GM10847 (cell line): ENCODE measurements around the gene CMBL.

Source experiments
- POLR2A ChIP-seq: IDR thresholded peaks from 2 replicates; pipeline ENCODE4 v1.6.1; 2011; ENCODE audit not compliant: insufficient read length; ENCODE audit errors: extremely low read depth

CMBL gene

DNA sequence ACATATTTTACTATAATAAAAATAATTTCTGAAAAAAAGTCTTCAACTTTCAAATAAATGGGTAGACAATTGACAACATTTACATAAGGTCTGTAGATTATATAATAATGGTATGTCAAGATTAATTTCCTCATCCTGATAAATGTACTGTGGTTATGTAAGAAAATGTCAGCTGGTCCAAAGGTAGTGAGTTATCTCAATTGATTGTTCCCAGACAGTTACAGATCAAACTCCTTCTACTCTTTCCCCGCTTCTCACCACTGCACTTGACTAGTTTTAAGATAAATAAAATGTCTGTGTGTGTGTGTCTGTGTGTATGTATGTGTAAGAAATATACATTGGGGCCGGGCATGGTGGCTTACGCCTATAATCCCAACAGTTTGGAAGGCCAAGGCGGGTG lies 29.4 kb upstream of the CMBL start:
- TF ChIP-seq POLR2A = no peak

DNA sequence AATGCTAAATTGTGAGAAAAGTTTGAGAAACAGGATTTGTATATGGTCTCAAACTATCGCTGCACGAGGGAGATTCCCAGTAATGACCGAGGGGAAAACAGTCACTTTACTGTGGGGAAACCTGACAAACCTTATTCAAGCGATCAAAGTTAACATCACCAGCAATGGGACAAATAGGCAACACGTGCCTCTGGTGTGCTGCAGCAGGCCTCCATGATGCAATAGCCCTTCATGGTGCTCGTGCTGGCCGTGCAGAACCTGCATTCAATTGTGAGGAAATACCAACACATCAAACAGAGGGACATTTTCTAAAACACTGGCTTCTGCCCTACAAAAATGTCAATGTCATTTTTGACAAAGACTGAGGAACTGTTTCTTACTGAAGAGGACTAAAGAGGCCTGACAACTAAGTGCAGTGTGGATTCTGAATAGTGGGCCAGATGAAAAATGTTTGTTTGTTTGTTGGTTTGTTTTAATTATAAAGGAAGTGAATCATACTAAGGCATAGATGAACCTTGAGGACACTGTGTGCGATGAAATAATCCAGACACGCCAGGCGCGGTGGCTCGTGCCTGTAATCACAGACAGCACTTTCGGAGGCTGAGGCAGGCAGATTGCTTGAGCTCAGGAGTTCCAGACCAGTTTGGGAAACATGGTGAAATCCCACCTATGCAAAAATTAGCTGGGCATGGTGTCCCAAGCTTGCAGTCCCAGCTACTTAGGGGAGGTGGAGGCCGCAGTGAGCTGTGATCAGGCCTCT lies 28.2 kb upstream of the CMBL start:
- no peak for TF ChIP-seq POLR2A

DNA sequence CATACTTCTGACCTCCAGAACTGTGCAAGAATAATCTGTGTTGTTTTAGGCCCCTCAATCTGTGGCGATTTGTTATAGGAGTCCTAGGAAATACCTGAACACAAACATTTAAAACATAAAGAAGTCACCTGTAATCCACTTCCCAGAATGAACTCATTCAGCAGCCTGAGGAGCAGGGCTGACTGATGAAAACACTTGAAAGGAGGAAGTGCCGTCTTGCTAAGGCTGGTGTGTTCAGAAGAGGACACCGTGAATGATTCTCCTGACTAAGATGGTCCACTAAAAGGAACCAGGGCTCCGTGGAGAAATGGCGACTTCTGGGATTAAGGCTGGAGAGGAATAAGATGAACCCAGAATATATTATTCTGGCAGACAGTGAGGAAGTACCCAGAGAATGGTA lies 27.1 kb upstream of the CMBL start:
- TF ChIP-seq POLR2A = no peak

DNA sequence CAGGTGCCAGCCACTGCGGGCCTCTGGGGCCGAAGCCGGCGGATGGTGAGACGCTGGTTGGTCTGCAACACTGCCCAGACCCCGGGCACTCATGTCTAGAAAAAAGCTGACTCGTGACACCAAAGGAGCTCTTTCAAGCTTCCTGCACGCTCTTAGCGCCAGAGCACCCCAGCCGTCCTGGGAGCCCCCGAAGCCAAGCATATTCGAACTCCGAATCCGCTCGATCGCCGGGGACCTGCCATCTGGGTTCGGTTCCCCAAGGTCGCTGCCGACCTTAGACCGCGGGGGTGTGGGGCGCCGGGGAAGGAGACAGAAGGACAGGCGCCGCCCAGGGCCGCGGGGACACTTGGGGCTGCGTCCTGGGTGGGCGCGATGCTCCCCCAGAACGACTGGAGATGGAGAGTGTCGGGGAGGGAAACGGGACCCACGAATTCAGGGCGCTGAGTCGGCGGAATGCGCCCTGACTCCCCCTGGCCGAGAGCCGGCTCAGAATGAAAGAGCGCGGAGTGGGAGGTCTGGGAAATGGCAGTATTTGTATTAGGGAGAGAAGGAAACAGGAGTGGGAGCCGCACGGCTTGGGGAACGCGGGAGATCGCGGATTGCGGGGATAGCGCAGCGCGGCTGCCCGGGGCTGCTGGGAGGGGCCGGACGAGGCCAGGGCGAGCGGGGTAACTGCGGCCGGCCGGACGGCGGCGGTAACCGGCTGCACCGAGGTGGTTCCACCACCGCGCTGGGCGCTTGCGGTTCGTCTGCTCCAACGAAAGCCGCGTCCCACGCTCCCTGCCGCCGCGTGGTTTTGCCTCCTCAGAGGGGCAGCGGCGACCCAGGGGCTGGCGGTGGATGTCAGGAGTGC lies 25.7 kb upstream of the CMBL start:
- TF ChIP-seq POLR2A = no peak

DNA sequence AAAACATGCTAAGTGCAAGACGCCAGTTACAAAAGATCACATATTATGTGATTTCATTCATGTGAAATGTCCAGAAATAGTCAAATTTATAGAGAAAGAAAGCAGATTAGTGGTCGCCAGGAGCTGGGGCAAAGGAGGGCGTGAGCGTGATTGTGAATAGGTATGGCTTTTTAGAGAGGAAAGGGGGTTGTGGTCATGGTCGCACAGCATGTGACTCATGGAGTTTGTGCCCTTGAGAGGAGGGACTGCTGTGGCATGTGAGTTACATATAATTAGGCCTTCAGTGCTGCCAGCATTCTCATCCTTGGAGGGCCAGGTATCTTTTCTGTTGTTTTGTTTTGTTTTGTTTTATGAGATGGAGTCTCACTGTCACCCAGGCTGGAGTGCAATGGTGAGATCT lies 24.6 kb upstream of the CMBL start:
- no peak for TF ChIP-seq POLR2A

DNA sequence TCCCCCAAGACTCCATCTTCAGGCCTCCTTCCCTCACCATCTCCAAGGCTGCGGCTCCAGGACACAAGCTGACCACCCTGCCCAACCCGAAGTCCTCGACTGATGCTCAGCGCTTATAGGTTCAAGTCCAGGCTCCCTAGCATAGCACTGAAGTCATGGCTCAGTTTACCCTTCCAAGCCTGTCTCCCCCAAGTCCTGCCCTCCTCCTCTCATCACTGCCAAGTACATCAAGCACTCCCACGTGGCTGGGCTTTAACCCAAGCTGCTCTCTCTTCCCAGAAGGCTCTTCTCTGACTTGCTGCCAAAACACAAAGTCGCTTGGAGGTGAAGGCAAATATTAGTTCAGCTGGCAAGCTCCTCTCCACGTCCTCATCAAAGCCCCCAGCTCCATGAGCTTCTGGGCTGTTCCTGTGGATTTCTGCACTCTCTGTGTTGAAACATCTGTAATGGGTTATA lies 23.7 kb upstream of the CMBL start:
- TF ChIP-seq POLR2A = no peak

DNA sequence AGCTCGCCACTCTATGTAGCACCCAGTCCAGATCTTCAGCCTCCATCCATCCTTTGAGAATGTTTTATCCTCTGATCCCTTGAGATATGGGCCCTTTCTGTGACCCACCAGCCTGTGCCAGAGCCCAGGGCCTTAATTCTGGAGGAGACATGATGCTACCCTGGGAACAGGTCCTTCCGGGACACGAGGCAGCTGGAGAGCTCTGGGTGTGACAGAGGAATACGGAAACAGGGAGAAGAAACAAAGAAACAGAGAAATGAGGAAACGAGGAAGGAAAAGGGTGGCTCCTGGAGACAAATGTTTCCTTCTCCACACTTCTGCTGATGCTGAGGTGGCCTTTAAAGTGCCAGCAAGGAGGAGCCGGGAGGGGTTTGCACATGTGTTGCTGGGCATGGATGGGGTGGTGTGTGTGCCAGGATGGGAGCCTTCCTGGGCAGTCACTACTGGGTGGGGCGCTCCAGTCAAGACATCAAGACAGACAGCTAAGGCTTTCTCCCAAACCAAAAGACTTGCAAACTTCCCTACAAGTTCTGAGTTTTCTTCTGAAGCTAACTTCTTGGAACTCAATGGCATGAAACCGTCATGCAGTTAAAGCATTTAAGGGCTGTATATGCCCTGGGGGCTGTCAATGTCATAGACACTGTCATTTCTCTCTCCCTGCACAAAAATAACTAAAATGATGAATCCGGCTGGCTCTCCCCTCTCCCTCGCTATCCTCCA lies 23.0 kb upstream of the CMBL start:
- no peak for TF ChIP-seq POLR2A

DNA sequence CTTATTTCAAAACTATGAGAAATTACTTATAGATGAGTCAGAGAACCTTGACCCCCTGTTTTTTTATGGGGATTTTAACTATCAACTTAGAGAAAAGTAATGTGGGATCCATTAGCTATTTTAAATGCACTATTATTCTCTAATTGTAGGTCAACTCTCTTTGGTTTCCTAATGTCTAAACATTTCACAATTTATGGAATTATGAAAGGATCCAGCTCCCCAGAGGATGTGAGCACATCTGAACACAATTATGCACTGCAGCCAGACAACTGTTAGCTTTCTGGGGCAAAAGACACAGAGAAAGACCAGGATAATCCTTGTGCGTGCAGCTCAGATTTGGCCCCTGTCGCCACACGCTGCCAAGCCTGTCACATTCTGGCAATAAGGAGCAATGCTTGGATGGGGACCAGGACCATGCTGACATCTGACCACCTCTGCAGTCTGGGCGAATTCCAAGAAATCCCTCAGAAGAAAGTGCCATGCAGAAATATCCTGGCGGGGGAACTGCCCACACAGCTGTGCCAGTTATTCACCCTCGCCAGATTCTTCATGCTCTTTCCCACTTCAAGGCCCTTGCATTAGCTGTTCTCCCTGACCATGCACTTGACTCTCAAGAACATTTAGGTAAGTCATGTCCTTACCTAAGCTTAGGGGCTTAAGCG lies 22.2 kb upstream of the CMBL start:
- TF ChIP-seq POLR2A = no peak

DNA sequence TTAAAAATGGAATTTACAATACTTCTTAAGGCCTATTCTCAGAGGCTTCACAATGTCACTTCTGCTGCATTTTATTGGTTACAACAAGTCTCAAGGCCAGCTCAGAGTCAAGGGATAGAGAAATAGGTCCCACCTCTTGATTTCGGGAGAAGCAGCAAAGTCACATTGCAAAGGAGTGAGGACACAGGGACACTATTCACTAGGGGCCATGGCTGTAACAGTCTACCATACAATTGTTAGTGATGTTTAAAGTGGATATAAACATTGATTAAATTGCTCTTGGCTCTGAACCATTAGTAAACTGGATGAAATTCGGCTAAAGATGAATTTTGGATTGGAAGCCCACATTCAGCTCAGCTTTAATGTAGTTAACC lies 21.7 kb upstream of the CMBL start:
- no peak for TF ChIP-seq POLR2A

DNA sequence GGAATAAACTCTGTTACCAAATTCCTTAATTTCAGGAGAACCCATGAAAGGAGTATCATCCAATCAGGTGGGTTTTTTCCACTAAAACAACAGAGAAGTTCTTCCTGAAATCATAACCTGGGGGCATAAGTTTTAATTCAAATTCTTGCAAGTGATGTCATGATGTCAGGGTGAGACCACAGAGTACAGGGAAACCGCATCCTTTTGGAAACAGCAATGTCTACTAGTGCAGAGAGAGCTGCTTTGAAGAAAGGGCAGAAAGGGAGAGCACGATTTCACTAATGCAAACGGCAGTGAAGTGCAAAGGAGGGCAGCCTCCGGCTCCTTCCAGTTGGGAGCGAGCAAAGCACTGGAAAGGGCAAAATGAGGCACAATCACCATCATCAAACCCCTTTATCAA lies 20.6 kb upstream of the CMBL start:
- TF ChIP-seq POLR2A = no peak

DNA sequence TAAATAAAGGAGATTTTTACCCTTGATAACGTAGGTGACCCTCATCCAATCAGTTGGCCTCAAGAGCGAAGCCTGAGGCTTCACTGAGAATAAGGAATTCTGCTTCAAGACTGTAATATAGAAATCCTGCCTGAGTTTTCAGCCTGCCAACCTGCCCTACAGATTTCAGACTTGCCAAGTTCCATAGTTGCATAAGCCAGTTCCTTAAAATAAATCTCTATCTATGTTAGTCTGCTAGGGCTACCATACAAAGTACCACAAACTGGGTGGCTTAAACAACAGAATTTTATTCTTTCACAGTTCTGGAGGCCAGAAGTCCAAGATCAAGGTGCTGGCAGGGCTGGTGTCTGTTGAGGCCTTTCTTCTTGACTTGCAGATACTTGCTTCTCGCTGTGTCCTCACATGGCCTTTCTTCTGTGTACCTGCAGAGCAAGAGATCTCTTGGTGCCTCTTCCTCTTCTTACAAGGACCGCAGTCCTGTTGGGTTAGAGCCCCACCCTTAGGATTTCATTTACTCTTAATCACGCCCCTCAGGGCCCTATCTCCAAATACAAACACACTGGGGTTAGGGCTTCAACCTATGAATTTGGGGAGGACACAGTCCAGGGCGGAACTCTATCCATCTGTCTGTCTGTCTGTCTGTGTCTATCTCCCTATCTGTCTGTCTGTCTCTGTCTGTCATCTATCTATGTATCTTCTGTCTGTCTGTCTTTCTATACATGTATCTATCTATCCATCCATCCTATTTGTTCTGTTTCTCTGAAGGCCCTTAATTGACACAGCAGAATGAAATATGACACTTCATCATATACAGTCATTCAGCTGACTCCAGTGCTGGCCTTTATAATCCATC lies 17.0 kb upstream of the CMBL start:
- no peak for TF ChIP-seq POLR2A

DNA sequence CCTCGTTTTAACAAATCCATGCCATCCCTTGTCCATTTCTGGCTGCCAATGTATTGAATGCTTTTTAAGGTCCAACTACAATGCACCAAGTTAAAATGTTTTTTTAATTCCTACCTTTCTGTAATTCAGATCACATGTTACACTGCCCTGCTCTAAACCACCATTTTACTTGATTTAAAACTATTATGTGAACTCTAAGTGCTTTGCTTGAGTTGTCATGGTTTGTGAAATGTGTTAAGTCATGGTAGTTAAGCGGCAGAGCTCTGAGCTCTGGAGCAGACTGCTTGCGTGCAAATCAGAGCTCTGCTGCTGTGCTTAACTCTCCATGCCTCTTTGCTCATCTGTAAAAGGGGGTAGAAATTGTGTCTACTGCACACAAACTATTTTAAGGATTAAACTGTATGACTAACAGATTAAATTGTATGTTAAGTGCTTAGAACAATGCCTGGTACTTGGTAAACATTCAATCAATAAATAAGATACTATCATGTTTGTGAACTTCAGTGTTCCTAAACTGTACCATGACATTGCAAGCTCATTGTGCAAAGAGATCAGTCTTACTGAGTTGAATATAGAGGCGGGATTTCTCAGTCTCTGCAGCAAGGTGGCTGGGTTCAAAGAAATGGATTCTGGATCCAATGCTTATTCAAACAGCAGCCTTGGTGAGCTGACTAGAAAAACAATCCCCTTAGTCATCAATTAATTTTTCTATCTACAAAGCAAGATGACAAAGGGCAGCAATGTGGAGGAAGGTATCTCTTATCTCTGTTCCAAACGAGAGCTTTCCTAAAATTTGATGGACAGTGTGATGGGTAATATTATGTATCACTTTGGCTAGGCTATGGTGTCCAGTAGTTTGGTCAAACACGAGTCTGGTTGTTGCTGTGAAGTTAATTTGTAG lies 16.1 kb upstream of the CMBL start:
- TF ChIP-seq POLR2A = no peak

DNA sequence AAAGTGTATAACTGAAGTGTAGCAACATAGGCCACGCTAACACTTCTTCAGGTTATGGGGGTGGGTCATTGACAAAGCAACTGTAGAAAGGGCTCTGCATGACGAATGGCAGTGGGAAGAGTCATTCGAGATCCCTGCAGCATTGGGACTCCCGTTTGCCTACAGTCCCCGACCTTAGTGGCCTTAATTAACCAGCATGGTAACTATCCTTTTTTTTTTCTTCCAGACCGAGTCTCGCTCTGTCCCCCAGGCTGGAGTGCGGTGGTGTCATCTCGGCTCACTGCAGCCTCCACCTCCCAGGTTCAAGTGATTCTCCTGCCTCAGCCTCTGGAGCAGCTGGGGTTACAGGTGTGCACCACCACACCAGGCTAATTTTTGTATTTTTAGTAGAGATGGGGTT lies 14.2 kb upstream of the CMBL start:
- TF ChIP-seq POLR2A = no peak
